22Rv1 (cell line): ENCODE data around the gene MTPN.

Source experiments
- CTCF ChIP-seq: fragments of 450-650 bp; IDR thresholded peaks from 2 replicates; pipeline ENCODE4 v1.5.1; 2017; ENCODE audit warnings: mild to moderate bottlenecking
- ZFX ChIP-seq: fragments of 450-650 bp; IDR thresholded peaks from 2 replicates; pipeline ENCODE4 v1.6.1; 2017; ENCODE audit warnings: antibody characterized with exemption, borderline replicate concordance

- TF ChIP-seq CTCF (no peak), ZFX (no peak)
These were observed 47.9 kb downstream of the MTPN start for GRCh38 chr7:135929249-135929648.
